ENCODE measurements around the gene CT45A3.
"Not testable (repeated sequence)": the region's sequence is repeated elsewhere in the genome, so short reads cannot be mapped to it uniquely, and the experiment has no call there.

The CT45A3 gene

GRCh38 chrX:135768091-135768490 is at the start of gene CT45A3:
TSS of gene CT45A3 (minus strand) at chrX:135768191. CDS start at chrX:135764444, 3,747 bp downstream.
- DNase-seq = not testable (repeated sequence)

GRCh38 chrX:135802687-135803086 is 34.7 kb upstream of the CT45A3 start, which contains the start of gene CT45A6:
TSS of gene CT45A6 (minus strand) at chrX:135802787. CDS start at chrX:135798993, 3,794 bp downstream.
- not testable (repeated sequence) for DNase-seq

GRCh38 chrX:135785403-135785802 is 17.4 kb upstream of the CT45A3 start, which contains the start of gene CT45A5:
TSS of gene CT45A5 (minus strand) at chrX:135785503. CDS start at chrX:135781729, 3,774 bp downstream.
- DNase-seq = not testable (repeated sequence)

GRCh38 chrX:135744739-135745138 is 23.3 kb downstream of the CT45A3 start:
- not testable (repeated sequence) for DNase-seq

- DNase-seq = no peak
Observed at GRCh38 chrX:135741192-135741715, 26.7 kb downstream of the CT45A3 start.

GRCh38 chrX:135740681-135741149 is 27.3 kb downstream of the CT45A3 start:
- DNase-seq = no peak

- DNase-seq = no peak
Observed at GRCh38 chrX:135737366-135738071, 30.5 kb downstream of the CT45A3 start.

- not testable (repeated sequence) for DNase-seq
Observed at GRCh38 chrX:135734666-135735065, 33.3 kb downstream of the CT45A3 start.

GRCh38 chrX:135713795-135714194 is 54.2 kb downstream of the CT45A3 start:
- DNase-seq = no peak

GRCh38 chrX:135713183-135713689 is 54.8 kb downstream of the CT45A3 start, which contains the start of gene CT45A1:
TSS of gene CT45A1 (plus strand) at chrX:135713639. CDS start at chrX:135718941, 5,302 bp downstream.
- not testable (repeated sequence) for DNase-seq

Measured in NCI-H524 treated with DMSO at 0.1 percent for 48 hours (cell line).